Epithelial cell of prostate (primary cell): ENCODE measurements around the gene RIN3.
"Not testable (repeated sequence)": the region's sequence is repeated elsewhere in the genome, so short reads cannot be mapped to it uniquely, and the experiment has no call there.

Source experiments
- DNase-seq: peaks from one replicate; pipeline ENCODE4 v3.0.0-alpha.2; 2011; ENCODE audit warnings: low read depth, low spot score
- H3K27ac ChIP-seq: fragments of 450-650 bp; 2 replicates; pipeline ENCODE4 v1.5.1; 2017; ENCODE audit warnings: mild to moderate bottlenecking

The RIN3 gene

GRCh38 chr14:92525322-92526095 lies 11.9 kb downstream of the RIN3 start:
- H3K27ac ChIP-seq, result no peak overlapping the region
- DNase-seq, result no peak

- no peak for DNase-seq
- H3K27ac ChIP-seq, result no peak overlapping the region
Measured at GRCh38 chr14:92527721-92528120, 14.1 kb downstream of the RIN3 start.

- H3K27ac ChIP-seq, result no peak overlapping the region
- DNase-seq, result no peak
Measured at GRCh38 chr14:92528486-92529100, 15.0 kb downstream of the RIN3 start.

- DNase-seq, result no peak
- no peak overlapping the region for H3K27ac ChIP-seq
Measured at GRCh38 chr14:92529903-92530302, 16.3 kb downstream of the RIN3 start.

- H3K27ac ChIP-seq, result no peak overlapping the region
- DNase-seq, result no peak
Measured at GRCh38 chr14:92531106-92531873, 17.7 kb downstream of the RIN3 start.

GRCh38 chr14:92532490-92533163 lies 19.0 kb downstream of the RIN3 start:
- H3K27ac ChIP-seq, result no peak overlapping the region
- no peak for DNase-seq

GRCh38 chr14:92534932-92535643 lies 21.5 kb downstream of the RIN3 start:
- DNase-seq, result no peak

GRCh38 chr14:92536231-92536630 lies 22.6 kb downstream of the RIN3 start:
- H3K27ac ChIP-seq, result peak overlapping the region; percentile 49
- not testable (repeated sequence) for DNase-seq

More at GRCh38 chr14:92534932-92535643, 21.5 kb downstream of the RIN3 start:
- H3K27ac ChIP-seq, result peak overlapping the region; percentile 49

- no peak overlapping the region for H3K27ac ChIP-seq
- DNase-seq, result no peak
Measured at GRCh38 chr14:92538412-92538985, 24.9 kb downstream of the RIN3 start.

GRCh38 chr14:92539419-92539818 lies 25.8 kb downstream of the RIN3 start:
- H3K27ac ChIP-seq, result no peak overlapping the region
- DNase-seq, result no peak

GRCh38 chr14:92539875-92540274 lies 26.3 kb downstream of the RIN3 start:
- H3K27ac ChIP-seq, result peak overlapping the region; percentile 59

GRCh38 chr14:92540472-92541048 lies 27.0 kb downstream of the RIN3 start:
- DNase-seq, result peak; percentile 67
- peak overlapping the region; percentile 59 for H3K27ac ChIP-seq

More at GRCh38 chr14:92539875-92540274, 26.3 kb downstream of the RIN3 start:
- DNase-seq, result no peak

- no peak overlapping the region for H3K27ac ChIP-seq
- no peak for DNase-seq
Measured at GRCh38 chr14:92542766-92543554, 29.4 kb downstream of the RIN3 start.

GRCh38 chr14:92544051-92544720 lies 30.6 kb downstream of the RIN3 start:
- no peak overlapping the region for H3K27ac ChIP-seq

GRCh38 chr14:92546347-92547053 lies 32.9 kb downstream of the RIN3 start:
- no peak for DNase-seq
- no peak overlapping the region for H3K27ac ChIP-seq

More at GRCh38 chr14:92544051-92544720, 30.6 kb downstream of the RIN3 start:
- no peak for DNase-seq

- no peak for DNase-seq
- no peak overlapping the region for H3K27ac ChIP-seq
Measured at GRCh38 chr14:92549105-92549858, 35.7 kb downstream of the RIN3 start.

GRCh38 chr14:92549859-92550230 lies 36.3 kb downstream of the RIN3 start:
- H3K27ac ChIP-seq, result no peak overlapping the region
- no peak for DNase-seq
